ENCODE measurements around the gene ACTR3. TPM values are rescaled to one million over a fixed set of nuclear protein-coding genes. Genes with fewer than 3 reads are reported as not detected.

ACTR3 gene
- total RNA-seq, 1 experiment from 2014 or later = 169 TPM

DNA sequence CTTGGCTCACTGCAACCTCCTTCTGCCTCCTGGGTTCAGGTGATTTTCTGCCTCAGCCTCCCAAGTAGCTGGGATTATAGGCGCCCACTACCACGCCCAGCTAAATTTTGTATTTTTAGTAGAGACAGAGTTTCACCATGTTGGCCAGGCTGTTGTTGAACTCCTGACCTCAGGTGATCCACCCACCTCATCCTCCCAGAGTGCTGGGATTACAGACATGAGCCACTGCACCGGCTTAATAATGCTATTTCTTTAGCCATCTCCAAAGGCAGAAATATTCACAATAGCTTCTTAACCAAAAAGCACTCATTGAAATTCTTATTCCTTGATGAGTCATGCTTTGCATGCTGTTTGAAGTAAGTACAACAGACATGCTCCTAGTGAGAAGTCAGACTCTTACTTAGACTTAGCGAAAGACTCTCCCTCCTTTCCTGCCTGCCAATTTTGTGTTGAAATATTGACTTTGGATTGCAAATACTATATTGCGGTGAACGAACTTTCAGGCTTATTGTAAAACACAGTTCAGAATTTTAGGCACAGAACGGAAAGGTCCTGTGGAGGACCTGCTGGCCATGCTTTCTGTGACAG lies 4.4 kb downstream of the ACTR3 start:
- POLR2A ChIA-PET = interaction anchor here (1.8 kb wide), 1 partner anchor 138 kb away, joined by 6 read pairs; the partner anchor contains the start of gene SLC35F5
- CTCF ChIA-PET = interaction anchor here (1.2 kb wide), 1 partner anchor 9 kb away, joined by 4 read pairs; no protein-coding TSS in a partner anchor
- Mint-ChIP-seq H3K27me3 (ENCODE audit: low read depth) (no peaks in the 10 kb centered on the region), H3K4me1 (peaks cover 69% of the 10 kb centered on the region), H3K9me3 (no peaks in the 10 kb centered on the region), H3K27ac (no peak overlapping the region), H3K36me3 (no peaks in the 10 kb centered on the region), H3K4me3 (peak overlapping the region; percentile 29; the same call in 1 of the 2 replicates)
- no peak for ATAC-seq
- TF ChIP-seq ETV6 (CRISPR knock-in tag; IDR thresholded peaks at IDR 0.05) (no peak), GABPB1 (CRISPR knock-in tag; IDR thresholded peaks at IDR 0.05) (peak; percentile 98)
- DNase-seq (ENCODE audit: low spot score) = no peak

DNA sequence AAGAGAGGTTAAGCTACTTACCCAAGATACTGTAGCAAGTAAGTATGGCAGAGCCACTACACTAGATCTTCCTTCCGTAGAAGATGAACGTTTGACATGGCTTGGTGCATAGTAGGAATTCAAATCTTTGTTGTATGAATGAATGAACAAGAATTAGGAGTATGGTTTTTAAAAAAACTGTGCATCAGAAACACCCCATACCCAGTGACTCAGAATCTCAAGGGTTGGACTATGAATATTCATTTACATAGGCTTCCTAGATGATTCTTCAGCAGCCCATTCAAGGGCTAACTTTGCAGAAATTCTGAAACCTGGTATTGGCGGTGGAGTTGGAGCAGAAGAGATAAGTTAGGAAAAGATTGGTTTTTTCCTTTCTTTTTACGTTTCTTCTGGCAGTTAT lies 5.4 kb downstream of the ACTR3 start:
- no peak for DNase-seq (ENCODE audit: low spot score)
- Mint-ChIP-seq H3K9me3 (no peaks in the 10 kb centered on the region), H3K36me3 (no peaks in the 10 kb centered on the region), H3K4me1 (peaks cover 77% of the 10 kb centered on the region), H3K27ac (no peak overlapping the region), H3K27me3 (ENCODE audit: low read depth) (no peaks in the 10 kb centered on the region), H3K4me3 (no peak overlapping the region)
- CTCF ChIA-PET = no interaction called here
- POLR2A ChIA-PET = no interaction called here
- TF ChIP-seq, protein P1, sequence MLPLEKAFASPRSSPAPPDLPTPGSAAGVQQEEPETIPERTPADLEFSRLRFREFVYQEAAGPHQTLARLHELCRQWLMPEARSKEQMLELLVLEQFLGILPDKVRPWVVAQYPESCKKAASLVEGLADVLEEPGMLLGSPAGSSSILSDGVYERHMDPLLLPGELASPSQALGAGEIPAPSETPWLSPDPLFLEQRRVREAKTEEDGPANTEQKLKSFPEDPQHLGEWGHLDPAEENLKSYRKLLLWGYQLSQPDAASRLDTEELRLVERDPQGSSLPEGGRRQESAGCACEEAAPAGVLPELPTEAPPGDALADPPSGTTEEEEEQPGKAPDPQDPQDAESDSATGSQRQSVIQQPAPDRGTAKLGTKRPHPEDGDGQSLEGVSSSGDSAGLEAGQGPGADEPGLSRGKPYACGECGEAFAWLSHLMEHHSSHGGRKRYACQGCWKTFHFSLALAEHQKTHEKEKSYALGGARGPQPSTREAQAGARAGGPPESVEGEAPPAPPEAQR (CRISPR knock-in tag; IDR thresholded peaks at IDR 0.05) = no peak
- TF ChIP-seq NR1H2 (CRISPR knock-in tag; IDR thresholded peaks at IDR 0.05) (no peak), GTF2I (CRISPR knock-in tag; conservative IDR thresholded peaks at IDR 0.05) (no peak), TCF7 (CRISPR knock-in tag; IDR thresholded peaks at IDR 0.05; ENCODE audit: low read depth) (no peak), RORB (CRISPR knock-in tag; IDR thresholded peaks at IDR 0.05) (no peak), NFATC4 (CRISPR knock-in tag; IDR thresholded peaks at IDR 0.05) (no peak), NFE2L1 (CRISPR knock-in tag; IDR thresholded peaks at IDR 0.05) (no peak), ZNF416 (CRISPR knock-in tag; IDR thresholded peaks at IDR 0.05) (no peak)
- TF ChIP-seq, protein P2, sequence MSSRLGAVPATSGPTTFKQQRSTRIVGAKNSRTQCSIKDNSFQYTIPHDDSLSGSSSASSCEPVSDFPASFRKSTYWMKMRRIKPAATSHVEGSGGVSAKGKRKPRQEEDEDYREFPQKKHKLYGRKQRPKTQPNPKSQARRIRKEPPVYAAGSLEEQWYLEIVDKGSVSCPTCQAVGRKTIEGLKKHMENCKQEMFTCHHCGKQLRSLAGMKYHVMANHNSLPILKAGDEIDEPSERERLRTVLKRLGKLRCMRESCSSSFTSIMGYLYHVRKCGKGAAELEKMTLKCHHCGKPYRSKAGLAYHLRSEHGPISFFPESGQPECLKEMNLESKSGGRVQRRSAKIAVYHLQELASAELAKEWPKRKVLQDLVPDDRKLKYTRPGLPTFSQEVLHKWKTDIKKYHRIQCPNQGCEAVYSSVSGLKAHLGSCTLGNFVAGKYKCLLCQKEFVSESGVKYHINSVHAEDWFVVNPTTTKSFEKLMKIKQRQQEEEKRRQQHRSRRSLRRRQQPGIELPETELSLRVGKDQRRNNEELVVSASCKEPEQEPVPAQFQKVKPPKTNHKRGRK (CRISPR knock-in tag; IDR thresholded peaks at IDR 0.05; ENCODE audit: borderline replicate concordance) = no peak
- TF ChIP-seq, protein P3, sequence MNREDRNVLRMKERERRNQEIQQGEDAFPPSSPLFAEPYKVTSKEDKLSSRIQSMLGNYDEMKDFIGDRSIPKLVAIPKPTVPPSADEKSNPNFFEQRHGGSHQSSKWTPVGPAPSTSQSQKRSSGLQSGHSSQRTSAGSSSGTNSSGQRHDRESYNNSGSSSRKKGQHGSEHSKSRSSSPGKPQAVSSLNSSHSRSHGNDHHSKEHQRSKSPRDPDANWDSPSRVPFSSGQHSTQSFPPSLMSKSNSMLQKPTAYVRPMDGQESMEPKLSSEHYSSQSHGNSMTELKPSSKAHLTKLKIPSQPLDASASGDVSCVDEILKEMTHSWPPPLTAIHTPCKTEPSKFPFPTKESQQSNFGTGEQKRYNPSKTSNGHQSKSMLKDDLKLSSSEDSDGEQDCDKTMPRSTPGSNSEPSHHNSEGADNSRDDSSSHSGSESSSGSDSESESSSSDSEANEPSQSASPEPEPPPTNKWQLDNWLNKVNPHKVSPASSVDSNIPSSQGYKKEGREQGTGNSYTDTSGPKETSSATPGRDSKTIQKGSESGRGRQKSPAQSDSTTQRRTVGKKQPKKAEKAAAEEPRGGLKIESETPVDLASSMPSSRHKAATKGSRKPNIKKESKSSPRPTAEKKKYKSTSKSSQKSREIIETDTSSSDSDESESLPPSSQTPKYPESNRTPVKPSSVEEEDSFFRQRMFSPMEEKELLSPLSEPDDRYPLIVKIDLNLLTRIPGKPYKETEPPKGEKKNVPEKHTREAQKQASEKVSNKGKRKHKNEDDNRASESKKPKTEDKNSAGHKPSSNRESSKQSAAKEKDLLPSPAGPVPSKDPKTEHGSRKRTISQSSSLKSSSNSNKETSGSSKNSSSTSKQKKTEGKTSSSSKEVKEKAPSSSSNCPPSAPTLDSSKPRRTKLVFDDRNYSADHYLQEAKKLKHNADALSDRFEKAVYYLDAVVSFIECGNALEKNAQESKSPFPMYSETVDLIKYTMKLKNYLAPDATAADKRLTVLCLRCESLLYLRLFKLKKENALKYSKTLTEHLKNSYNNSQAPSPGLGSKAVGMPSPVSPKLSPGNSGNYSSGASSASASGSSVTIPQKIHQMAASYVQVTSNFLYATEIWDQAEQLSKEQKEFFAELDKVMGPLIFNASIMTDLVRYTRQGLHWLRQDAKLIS (CRISPR knock-in tag; IDR thresholded peaks at IDR 0.05; ENCODE audit: borderline replicate concordance) = no peak
- TF ChIP-seq, protein P4, sequence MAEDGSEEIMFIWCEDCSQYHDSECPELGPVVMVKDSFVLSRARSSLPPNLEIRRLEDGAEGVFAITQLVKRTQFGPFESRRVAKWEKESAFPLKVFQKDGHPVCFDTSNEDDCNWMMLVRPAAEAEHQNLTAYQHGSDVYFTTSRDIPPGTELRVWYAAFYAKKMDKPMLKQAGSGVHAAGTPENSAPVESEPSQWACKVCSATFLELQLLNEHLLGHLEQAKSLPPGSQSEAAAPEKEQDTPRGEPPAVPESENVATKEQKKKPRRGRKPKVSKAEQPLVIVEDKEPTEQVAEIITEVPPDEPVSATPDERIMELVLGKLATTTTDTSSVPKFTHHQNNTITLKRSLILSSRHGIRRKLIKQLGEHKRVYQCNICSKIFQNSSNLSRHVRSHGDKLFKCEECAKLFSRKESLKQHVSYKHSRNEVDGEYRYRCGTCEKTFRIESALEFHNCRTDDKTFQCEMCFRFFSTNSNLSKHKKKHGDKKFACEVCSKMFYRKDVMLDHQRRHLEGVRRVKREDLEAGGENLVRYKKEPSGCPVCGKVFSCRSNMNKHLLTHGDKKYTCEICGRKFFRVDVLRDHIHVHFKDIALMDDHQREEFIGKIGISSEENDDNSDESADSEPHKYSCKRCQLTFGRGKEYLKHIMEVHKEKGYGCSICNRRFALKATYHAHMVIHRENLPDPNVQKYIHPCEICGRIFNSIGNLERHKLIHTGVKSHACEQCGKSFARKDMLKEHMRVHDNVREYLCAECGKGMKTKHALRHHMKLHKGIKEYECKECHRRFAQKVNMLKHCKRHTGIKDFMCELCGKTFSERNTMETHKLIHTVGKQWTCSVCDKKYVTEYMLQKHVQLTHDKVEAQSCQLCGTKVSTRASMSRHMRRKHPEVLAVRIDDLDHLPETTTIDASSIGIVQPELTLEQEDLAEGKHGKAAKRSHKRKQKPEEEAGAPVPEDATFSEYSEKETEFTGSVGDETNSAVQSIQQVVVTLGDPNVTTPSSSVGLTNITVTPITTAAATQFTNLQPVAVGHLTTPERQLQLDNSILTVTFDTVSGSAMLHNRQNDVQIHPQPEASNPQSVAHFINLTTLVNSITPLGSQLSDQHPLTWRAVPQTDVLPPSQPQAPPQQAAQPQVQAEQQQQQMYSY (CRISPR knock-in tag; IDR thresholded peaks at IDR 0.05) = no peak
- TF ChIP-seq, protein P5, sequence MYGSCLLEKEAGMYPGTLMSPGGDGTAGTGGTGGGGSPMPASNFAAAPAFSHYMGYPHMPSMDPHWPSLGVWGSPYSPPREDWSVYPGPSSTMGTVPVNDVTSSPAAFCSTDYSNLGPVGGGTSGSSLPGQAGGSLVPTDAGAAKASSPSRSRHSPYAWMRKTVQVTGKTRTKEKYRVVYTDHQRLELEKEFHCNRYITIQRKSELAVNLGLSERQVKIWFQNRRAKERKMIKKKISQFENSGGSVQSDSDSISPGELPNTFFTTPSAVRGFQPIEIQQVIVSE (CRISPR knock-in tag; IDR thresholded peaks at IDR 0.05; ENCODE audit: borderline replicate concordance) = no peak
- ATAC-seq = no peak

All from WTC11 (cell line).